Brain microvascular endothelial cell (primary cell): ENCODE data around the gene CDC73.

Experiments used
- DNase-seq: peaks from one replicate; pipeline ENCODE4 v3.0.0-alpha.2; 2020
- H3K27ac ChIP-seq: fragments of 250-450 bp; sonication (Bioruptor Pico); 2 replicates; pipeline ENCODE4 v1.5.1; 2020; ENCODE audit warnings: mild to moderate bottlenecking, moderate library complexity
- H3K27me3 ChIP-seq: fragments of 250-450 bp; sonication (Bioruptor Pico); replicated peaks from 2 replicates; pipeline ENCODE4 v1.5.1; 2020; ENCODE audit warnings: mild to moderate bottlenecking
- H3K36me3 ChIP-seq: fragments of 250-450 bp; sonication (Bioruptor Pico); replicated peaks from 2 replicates; pipeline ENCODE4 v1.5.1; 2020; ENCODE audit warnings: mild to moderate bottlenecking
- H3K4me3 ChIP-seq: 2 replicates; pipeline ENCODE4 v1.5.1; 2011; ENCODE audit warnings: low read depth, mild to moderate bottlenecking, control low read depth, low read length, moderate library complexity
- CTCF ChIP-seq: IDR thresholded peaks from 2 replicates; pipeline ENCODE4 v1.5.1; 2011; ENCODE audit warnings: low read depth, mild to moderate bottlenecking, moderate library complexity, low read length, control low read depth, inconsistent platforms; ENCODE audit errors: missing control alignments
- in situ Hi-C: cut with HindIII; loops from 2 replicates; pipeline ENCODE4 v1.10.0; 2017; ENCODE audit warnings: low sequenced_read_pairs, low pct_ligation_motif_present

The CDC73 gene

GRCh38 chr1:193293726-193294125 lies 171.9 kb downstream of the CDC73 start:
- no peak for TF ChIP-seq CTCF
- H3K36me3 ChIP-seq = no peaks in the 10 kb centered on the region
- H3K27me3 ChIP-seq = no peaks in the 10 kb centered on the region
- in situ Hi-C loops = no loop called here
- no peak for DNase-seq
- no peak overlapping the region for H3K4me3 ChIP-seq
- no peak overlapping the region for H3K27ac ChIP-seq

- H3K36me3 ChIP-seq = no peaks in the 10 kb centered on the region
- no peak overlapping the region for H3K4me3 ChIP-seq
- in situ Hi-C loops = no loop called here
- no peak for DNase-seq
- H3K27ac ChIP-seq = no peak overlapping the region
- H3K27me3 ChIP-seq = no peaks in the 10 kb centered on the region
- no peak for TF ChIP-seq CTCF
These were observed 177.2 kb downstream of the CDC73 start for GRCh38 chr1:193299038-193299437.

- Histone ChIP-seq H3K27me3 (no peaks in the 10 kb centered on the region), H3K4me3 (no peak overlapping the region), H3K27ac (no peak overlapping the region), H3K36me3 (no peaks in the 10 kb centered on the region)
- no peak for DNase-seq
- in situ Hi-C loops = no loop called here
- no peak for TF ChIP-seq CTCF
These were observed 179.9 kb downstream of the CDC73 start for GRCh38 chr1:193301746-193302145.

- Histone ChIP-seq H3K36me3 (no peaks in the 10 kb centered on the region), H3K4me3 (no peak overlapping the region), H3K27ac (no peak overlapping the region), H3K27me3 (no peaks in the 10 kb centered on the region)
- no peak for DNase-seq
- TF ChIP-seq CTCF = no peak
- in situ Hi-C loops = no loop called here
These were observed 182.0 kb downstream of the CDC73 start for GRCh38 chr1:193303849-193304248.
